Activated naive CD8-positive, alpha-beta T cell treated with anti-CD3 and anti-CD28 coated beads for 36 hours (primary cell): ENCODE measurements around the gene YOD1. TPM values are rescaled to one million over a fixed set of nuclear protein-coding genes. Genes with fewer than 3 reads are reported as not detected.

Experiments
- DNase-seq: peaks from one replicate; pipeline ENCODE4 v3.0.0; 2021
- H3K27ac Mint-ChIP-seq: one replicate; pipeline ENCODE4 v1.8.0; 2022; ENCODE audit warnings: mild to moderate bottlenecking, moderate library complexity, mixed read lengths
- H3K27me3 Mint-ChIP-seq: one replicate; pipeline ENCODE4 v1.8.0; 2022; ENCODE audit warnings: mild to moderate bottlenecking, mixed read lengths
- H3K36me3 Mint-ChIP-seq: one replicate; pipeline ENCODE4 v1.8.0; 2021; ENCODE audit warnings: mild to moderate bottlenecking, mixed read lengths
- H3K4me1 Mint-ChIP-seq: one replicate; pipeline ENCODE4 v1.8.0; 2021; ENCODE audit warnings: mixed read lengths
- H3K4me3 Mint-ChIP-seq: one replicate; pipeline ENCODE4 v1.8.0; 2022; ENCODE audit warnings: mild to moderate bottlenecking, moderate library complexity, mixed read lengths
- H3K9me3 Mint-ChIP-seq: one replicate; pipeline ENCODE4 v1.8.0; 2022; ENCODE audit warnings: mixed read lengths
- total RNA-seq, 2 experiments: library from RNA; stranded (reverse); gene quantifications; one replicate each; pipeline ENCODE4 v1.2.3, GENCODE V29; 2021

The YOD1 gene
- 10 to 100 TPM; 10.8 to 10.9 TPM for total RNA-seq

DNA sequence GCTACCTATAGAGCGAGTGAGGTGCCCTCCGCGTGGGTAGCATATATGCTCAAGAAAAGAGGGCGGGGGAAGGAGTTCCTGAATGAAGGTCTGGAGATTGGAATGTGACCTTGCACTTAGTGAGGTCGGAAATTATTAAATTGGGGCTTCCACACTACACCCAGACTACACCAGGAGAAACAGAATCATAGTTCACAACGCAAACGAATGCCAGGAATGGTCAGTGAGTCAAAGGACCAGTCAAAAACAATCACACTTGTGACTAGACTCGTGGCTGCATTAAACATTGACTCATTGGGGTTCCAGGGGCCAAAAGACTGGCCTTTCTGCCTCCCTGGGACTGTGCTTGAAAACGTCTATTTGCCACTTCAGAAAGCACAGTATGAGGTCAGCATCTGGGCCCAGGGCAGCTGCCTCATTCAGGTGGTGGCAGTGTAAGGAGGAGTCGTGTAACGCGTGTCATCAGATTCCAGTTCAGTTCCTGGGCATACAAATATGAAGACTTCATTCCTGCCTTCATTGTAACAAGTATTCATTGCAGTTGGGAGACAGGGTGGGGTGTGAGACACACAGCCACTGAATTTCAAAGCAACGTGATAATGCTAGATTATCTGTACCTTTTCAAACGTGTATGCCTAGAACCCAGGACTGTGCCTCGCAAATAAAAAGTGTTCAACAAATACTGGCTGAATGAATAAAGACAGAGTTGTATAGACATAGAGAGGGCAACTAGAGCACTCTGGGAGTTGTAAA, at the start of gene YOD1:
Gene YOD1 (minus strand): TSS at position 18 of the 753 bp plus-strand sequence. CDS start 178 bp downstream, outside the sequence.
- Mint-ChIP-seq H3K4me1 (peaks cover 52% of the 10 kb centered on the region), H3K4me3 (peak within 1 kb of the TSS; percentile 96), H3K27ac (peak within 1 kb of the TSS; percentile 93), H3K9me3 (no peaks in the 10 kb centered on the region), H3K27me3 (no peaks in the 10 kb centered on the region), H3K36me3 (peaks cover 4% of the 10 kb centered on the region)
- no peak for DNase-seq

DNA sequence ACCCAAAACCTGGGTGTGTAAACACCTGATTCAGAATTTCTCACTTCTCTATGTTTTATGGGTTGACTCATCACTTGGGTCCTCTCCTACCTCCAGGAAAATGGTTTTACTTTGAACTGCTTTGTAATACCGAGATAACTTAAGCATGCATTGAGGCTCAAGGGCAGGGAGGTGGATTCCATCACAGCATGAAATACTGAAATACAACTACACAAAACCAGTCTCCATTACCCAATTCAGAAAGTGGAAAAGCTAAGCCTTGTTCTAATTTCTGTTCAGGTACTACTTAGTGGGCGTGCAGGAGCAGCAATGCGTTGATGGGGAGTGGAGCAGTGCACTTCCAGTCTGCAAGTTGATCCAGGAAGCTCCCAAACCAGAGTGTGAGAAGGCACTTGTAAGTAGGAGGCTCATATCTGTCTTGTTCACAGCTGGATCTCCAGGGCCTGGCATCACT, 46.9 kb upstream of the YOD1 start:
- Mint-ChIP-seq H3K4me3 (no peak overlapping the region), H3K9me3 (no peaks in the 10 kb centered on the region), H3K4me1 (peaks cover 9% of the 10 kb centered on the region), H3K36me3 (peaks cover 17% of the 10 kb centered on the region), H3K27me3 (no peaks in the 10 kb centered on the region), H3K27ac (peak overlapping the region; percentile 88)
- DNase-seq: peak; percentile 30

- no peak for DNase-seq
- no peak overlapping the region for H3K4me3 Mint-ChIP-seq
- no peaks in the 10 kb centered on the region for H3K9me3 Mint-ChIP-seq
- H3K36me3 Mint-ChIP-seq: peaks cover 13% of the 10 kb centered on the region
- no peak overlapping the region for H3K27ac Mint-ChIP-seq
- H3K4me1 Mint-ChIP-seq: peaks cover 22% of the 10 kb centered on the region
- H3K27me3 Mint-ChIP-seq: no peaks in the 10 kb centered on the region
Measured at GRCh38 chr1:207093944-207094343, 42.9 kb upstream of the YOD1 start.

GRCh38 chr1:207091200-207091908, 40.3 kb upstream of the YOD1 start:
- Mint-ChIP-seq H3K9me3 (no peaks in the 10 kb centered on the region), H3K36me3 (peaks cover 1% of the 10 kb centered on the region), H3K4me1 (peaks cover 20% of the 10 kb centered on the region), H3K4me3 (no peak overlapping the region), H3K27ac (no peak overlapping the region), H3K27me3 (peaks cover 2% of the 10 kb centered on the region)
- DNase-seq: no peak

GRCh38 chr1:207089627-207090355, 38.8 kb upstream of the YOD1 start:
- Mint-ChIP-seq H3K4me3 (peak overlapping the region; percentile 65), H3K27ac (peak overlapping the region; percentile 85), H3K4me1 (peaks cover 25% of the 10 kb centered on the region), H3K27me3 (peaks cover 2% of the 10 kb centered on the region), H3K9me3 (no peaks in the 10 kb centered on the region), H3K36me3 (no peaks in the 10 kb centered on the region)
- DNase-seq: no peak

DNA sequence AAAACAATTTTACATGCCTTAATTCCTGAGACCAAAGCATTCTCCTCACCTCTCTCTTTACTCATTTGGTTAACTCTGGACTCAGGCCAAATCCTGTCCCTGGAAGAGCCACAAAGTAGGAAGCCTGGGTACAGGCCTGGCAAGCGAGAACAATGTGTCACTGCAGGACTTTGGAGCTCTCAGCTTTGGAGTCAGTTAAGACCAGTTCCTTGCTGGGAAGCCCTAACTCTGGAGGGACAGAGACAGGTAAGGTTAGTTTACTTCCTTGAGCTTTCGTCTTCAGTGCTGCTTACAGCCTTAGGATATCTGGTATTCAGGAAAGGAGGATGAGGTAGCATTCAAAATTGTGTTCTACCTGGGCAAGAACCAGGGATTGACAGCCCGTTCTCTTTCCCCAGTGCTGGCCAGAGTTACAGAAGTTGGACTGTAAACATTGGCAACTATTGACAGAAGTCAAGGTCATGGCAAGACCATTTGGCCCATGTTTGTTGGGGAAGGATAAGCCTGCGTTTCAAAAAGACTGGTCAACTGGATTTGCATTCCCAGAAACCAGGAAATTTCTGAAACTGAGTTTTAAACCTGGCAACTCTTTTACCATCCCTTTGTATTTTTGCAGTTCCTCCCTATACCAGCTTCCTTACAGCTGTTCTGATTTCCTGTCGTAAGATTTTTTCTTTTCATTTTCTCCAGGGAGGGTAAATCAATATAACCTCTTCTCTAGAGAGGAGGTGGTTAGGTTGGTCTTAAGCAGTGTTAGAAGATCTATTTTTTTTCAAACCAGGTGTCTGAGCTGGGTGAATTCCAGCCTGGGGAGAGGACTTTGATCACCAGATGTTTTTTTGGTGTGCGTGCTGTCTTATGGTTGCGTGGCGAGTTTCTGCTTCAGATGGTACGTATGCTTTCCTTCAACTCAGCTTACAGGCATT, 38.0 kb upstream of the YOD1 start, which contains the start of gene C4BPB:
Gene C4BPB (plus strand): TSS at position 160 of the 926 bp plus-strand sequence. CDS start 672 bp downstream, at position 832.
- Mint-ChIP-seq H3K27ac (peak within 1 kb of the TSS; percentile 85), H3K9me3 (no peaks in the 10 kb centered on the region), H3K36me3 (no peaks in the 10 kb centered on the region), H3K4me3 (peak within 1 kb of the TSS; percentile 65), H3K4me1 (peaks cover 31% of the 10 kb centered on the region), H3K27me3 (peaks cover 6% of the 10 kb centered on the region)
- DNase-seq: no peak

DNA sequence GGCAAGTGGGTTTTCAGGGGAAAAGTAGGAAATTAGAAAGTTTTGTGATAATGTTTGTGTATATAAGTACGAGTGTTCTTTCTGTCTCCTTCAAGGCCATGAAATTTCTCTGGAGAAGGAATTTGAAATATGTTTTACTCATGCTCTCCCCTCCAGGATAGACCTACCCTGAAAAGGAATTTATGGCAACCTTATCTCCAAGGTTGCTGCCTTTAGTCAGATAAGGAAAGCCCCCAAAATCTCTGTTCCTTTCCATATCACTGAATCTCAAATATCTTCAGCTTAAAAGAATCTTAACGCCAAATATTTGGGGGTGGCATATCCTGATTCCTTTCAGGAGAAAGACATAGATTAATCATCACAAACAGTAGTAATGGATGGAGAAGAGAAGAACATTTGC, 37.2 kb upstream of the YOD1 start:
- Mint-ChIP-seq H3K36me3 (no peaks in the 10 kb centered on the region), H3K9me3 (no peaks in the 10 kb centered on the region), H3K4me1 (peaks cover 31% of the 10 kb centered on the region), H3K4me3 (no peak overlapping the region), H3K27me3 (peaks cover 6% of the 10 kb centered on the region), H3K27ac (no peak overlapping the region)
- no peak for DNase-seq

DNA sequence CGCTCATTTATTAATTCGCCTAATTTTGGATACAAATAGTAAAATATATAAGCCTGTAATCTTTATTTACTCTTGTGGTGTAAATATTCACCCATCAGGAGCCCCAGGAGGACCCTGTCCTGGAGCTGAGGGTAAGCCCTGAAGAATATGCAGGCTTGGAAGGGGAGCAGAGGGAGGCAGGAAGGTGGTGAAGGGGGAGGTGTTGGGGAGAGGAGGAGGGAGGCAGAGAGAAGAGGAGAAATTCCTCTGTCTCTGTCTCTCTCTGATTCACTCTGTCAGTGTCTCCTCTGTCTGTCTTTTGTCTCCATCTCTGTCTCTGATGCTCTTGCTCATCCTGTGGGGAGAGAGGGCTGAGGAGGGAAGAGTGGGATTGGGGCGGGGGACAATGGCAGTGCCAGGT, 34.9 kb upstream of the YOD1 start:
- peaks cover 31% of the 10 kb centered on the region for H3K4me1 Mint-ChIP-seq
- no peak for DNase-seq
- no peak overlapping the region for H3K27ac Mint-ChIP-seq
- no peaks in the 10 kb centered on the region for H3K36me3 Mint-ChIP-seq
- no peaks in the 10 kb centered on the region for H3K9me3 Mint-ChIP-seq
- no peak overlapping the region for H3K4me3 Mint-ChIP-seq
- peaks cover 9% of the 10 kb centered on the region for H3K27me3 Mint-ChIP-seq

DNA sequence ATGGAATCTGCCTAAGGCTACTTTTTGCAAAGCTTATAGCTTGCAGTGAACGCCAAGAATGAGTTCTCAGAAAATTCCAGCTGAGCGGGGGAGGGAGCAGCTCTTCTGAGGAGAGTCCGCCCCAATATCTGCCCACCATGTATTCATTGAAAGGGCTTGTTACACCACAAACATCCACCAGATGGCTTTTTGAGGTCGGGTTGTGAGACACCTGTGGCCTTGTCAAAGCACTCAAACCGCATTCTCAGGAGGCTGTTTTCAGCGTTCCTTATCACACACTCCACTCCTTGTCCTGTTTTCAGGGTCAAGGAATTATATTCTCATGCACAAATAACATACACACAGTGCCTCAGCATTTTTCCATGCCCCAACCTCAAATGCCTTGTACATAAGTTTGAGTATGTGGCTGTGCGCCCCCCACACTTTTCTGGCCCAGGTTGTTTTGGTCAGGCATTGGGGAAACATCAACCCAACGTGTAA, 33.7 kb upstream of the YOD1 start:
- peak; percentile 48 for DNase-seq
- H3K9me3 Mint-ChIP-seq: no peaks in the 10 kb centered on the region
- H3K36me3 Mint-ChIP-seq: no peaks in the 10 kb centered on the region
- no peak overlapping the region for H3K27ac Mint-ChIP-seq
- H3K27me3 Mint-ChIP-seq: peaks cover 9% of the 10 kb centered on the region
- no peak overlapping the region for H3K4me3 Mint-ChIP-seq
- H3K4me1 Mint-ChIP-seq: peaks cover 24% of the 10 kb centered on the region

DNA sequence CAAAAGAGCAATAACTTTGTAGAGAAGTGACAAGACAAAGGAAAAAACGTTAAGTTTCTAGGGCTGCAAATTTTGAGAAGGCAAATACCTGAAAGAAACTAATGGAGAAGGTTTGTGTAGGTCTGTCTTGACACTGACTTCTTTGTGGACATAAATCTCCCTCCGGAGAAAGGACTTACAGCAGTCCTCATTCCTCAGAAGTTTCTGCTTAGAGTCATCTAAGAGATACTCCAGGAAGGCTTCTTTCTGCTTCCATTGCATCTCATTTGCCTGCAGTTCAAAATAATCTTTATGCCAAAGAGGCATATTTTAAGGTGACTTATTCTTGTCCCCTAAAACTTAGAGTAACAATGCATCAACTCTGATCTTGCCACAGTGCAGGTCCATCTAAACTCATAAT, 33.2 kb upstream of the YOD1 start:
- DNase-seq: no peak
- Mint-ChIP-seq H3K4me1 (peaks cover 20% of the 10 kb centered on the region), H3K27ac (no peak overlapping the region), H3K4me3 (no peak overlapping the region), H3K27me3 (peaks cover 9% of the 10 kb centered on the region), H3K9me3 (no peaks in the 10 kb centered on the region), H3K36me3 (no peaks in the 10 kb centered on the region)

DNA sequence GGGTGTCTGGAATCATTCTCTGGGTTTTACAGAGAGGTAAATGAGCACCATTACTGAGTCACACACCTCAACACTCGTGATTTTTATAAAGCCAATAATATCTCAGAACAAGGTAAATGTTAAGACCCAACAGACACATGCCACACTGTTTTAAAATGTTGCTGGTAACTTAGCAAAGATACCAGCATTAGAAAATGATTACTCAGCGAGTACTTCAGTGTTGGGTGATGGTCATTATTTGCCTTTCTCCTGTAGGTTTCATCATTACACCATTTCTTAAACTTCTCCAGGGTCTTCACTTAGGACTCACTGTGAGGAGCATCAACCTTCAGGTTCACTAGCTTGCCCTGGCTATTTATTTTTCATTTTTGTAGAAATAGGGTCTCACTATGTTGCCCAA, 30.8 kb upstream of the YOD1 start:
- Mint-ChIP-seq H3K27ac (no peak overlapping the region), H3K36me3 (no peaks in the 10 kb centered on the region), H3K4me3 (no peak overlapping the region), H3K9me3 (no peaks in the 10 kb centered on the region), H3K27me3 (peaks cover 6% of the 10 kb centered on the region), H3K4me1 (peaks cover 11% of the 10 kb centered on the region)
- DNase-seq: no peak

GRCh38 chr1:207081088-207081487, 30.1 kb upstream of the YOD1 start:
- Mint-ChIP-seq H3K4me3 (no peak overlapping the region), H3K4me1 (peaks cover 11% of the 10 kb centered on the region), H3K27ac (no peak overlapping the region), H3K27me3 (peaks cover 6% of the 10 kb centered on the region), H3K36me3 (no peaks in the 10 kb centered on the region), H3K9me3 (no peaks in the 10 kb centered on the region)
- no peak for DNase-seq

DNA sequence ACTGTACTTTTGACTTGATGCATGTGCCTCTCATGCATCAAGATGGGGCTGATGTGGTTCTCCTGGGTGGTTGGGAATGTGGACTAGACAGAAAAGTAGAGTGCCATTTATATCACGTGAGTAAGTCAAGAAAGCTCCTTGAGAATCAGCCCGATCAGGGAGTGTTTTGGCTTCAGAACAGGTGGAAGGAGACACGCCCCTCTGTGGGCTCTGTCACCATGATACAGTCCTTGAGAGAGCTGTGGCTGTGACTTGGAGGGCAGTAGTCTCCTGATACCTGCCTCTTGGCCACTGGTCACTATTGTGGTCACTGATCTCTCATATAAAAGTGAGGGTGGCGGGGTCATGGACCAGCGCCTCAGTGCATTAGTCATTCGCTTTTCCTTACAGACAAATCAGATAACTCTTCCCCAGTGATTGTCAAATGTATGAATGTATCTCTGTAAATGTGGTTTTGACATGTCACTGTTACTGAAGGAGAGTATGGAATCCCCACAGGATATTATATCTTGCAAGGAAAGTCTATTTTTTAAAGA, 28.8 kb upstream of the YOD1 start:
- peaks cover 5% of the 10 kb centered on the region for H3K4me1 Mint-ChIP-seq
- no peak overlapping the region for H3K4me3 Mint-ChIP-seq
- H3K27me3 Mint-ChIP-seq: peaks cover 6% of the 10 kb centered on the region
- H3K27ac Mint-ChIP-seq: no peak overlapping the region
- no peak for DNase-seq
- no peaks in the 10 kb centered on the region for H3K36me3 Mint-ChIP-seq
- H3K9me3 Mint-ChIP-seq: no peaks in the 10 kb centered on the region

DNA sequence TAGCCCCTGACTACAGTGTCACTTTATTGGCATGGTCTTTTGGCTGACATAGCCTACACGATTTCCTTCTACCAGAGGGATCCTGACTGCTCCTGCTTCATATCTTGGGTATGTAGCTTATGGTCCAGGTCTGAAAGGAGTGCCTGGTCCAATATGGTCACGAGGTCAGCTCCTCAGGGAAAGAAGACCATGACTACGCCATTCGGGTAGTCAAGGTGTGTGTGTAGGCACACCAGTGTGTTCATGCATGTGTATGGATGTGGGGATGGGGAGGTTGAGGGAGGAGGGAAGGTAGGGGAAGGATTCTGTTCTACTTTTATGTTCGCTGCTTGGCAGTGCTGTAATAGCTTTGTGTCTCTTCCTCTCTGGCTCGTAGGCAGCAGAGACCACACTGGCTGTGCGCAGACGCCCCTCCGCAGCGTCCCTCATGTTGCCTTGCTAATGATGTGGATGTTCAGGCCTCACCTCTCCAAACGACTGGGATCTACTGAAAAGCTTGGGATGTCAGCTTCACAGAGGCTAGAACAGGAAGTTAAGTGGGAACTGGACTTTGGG, 27.6 kb upstream of the YOD1 start:
- no peaks in the 10 kb centered on the region for H3K9me3 Mint-ChIP-seq
- H3K36me3 Mint-ChIP-seq: no peaks in the 10 kb centered on the region
- peaks cover 3% of the 10 kb centered on the region for H3K27me3 Mint-ChIP-seq
- no peaks in the 10 kb centered on the region for H3K4me1 Mint-ChIP-seq
- no peak for DNase-seq
- H3K27ac Mint-ChIP-seq: no peak overlapping the region
- no peak overlapping the region for H3K4me3 Mint-ChIP-seq
